GM12801 (cell line): ENCODE results near the gene GOLGA5.

Experiments used
- CTCF ChIP-seq: IDR thresholded peaks from one replicate; pipeline ENCODE4 v1.5.1; 2011; ENCODE audit warnings: control low read depth; ENCODE audit not compliant: insufficient read length; ENCODE audit errors: extremely low read depth

The GOLGA5 gene

DNA sequence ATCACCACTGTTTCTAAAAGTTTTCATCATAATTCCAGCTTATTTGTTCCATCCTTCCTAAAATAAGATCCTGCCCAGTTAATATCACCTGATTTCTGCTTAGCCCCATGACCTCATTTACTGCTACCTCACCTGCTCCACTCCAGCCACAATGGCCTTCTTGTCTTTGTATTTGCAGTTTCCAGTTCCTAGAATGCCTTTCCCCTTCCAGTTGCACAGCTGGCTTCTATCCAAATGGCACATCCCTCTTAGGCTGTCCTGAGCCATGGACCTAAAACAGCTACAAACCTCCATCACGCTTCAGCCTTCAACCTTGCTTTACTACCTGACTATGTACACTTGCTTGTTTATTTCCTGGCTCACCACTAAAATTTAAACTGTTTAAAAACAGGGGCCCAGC is 39.1 kb upstream of the GOLGA5 start:
- no peak for TF ChIP-seq CTCF

- TF ChIP-seq CTCF, result no peak
Observed at GRCh38 chr14:92755495-92755894, 38.6 kb upstream of the GOLGA5 start.

GRCh38 chr14:92756446-92756845 is 37.7 kb upstream of the GOLGA5 start:
- TF ChIP-seq CTCF, result no peak

DNA sequence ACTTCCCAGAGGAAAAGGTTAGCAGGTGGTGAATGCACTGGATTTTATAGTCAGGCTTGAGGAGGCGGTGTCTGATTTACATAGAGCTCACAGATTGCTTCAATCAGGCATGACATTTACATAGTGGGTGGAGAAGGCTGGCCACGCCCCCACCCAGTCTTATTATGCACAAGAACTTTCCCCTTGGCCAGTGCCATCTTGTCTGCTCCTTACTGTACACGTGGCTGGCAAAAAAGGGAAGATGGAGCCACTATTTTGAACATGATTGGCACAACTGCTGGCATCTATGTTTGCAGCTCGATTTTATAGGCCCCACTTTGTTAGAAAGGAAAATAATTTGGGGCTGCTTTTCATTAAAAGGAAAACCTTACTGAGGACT is 34.8 kb upstream of the GOLGA5 start:
- TF ChIP-seq CTCF, result no peak

- no peak for TF ChIP-seq CTCF
Observed at GRCh38 chr14:92759679-92760523, 34.2 kb upstream of the GOLGA5 start.

DNA sequence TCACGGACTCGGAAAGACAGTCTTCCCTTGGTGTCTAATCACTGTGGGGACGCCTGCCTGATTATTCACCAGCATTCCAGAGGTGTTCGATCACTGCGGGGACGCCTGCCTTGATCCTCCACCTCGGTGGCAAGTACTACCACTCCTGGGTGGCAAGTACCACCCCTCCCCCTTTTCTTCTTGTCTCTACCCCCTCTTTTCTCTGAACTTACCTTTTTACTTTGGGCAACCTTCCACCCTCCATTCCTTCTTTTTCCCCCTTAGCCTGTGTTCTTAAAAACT is 33.6 kb upstream of the GOLGA5 start:
- no peak for TF ChIP-seq CTCF

DNA sequence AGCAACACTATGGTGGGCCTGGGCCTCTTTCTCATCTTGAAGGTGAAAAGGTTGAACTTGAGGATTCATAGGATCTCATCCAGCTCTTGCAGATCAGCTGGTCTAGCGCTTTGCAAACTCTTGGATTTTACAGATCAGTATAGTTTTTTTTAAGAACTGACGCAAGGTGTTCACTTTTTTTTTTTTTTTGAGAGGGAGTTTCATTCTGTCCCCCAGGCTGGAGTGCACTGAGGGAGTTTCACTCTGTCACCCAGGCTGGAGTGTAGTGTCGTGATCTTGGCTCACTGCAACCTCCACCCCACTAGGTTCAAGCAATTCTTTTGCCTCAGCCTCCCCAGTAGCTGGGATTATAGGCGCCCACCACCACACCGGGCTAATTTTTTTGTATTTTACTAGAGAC is 25.3 kb upstream of the GOLGA5 start:
- no peak for TF ChIP-seq CTCF
